Retinal pigment epithelial cell (primary cell): ENCODE measurements around the gene NRL.
A peak's percentile ranks its signal among the peaks of the same experiment; 100 is the strongest.

Experiments
- DNase-seq: peaks from one replicate; pipeline ENCODE4 v3.0.0-alpha.2; 2010; ENCODE audit warnings: low read depth
- H3K4me3 ChIP-seq: 2 replicates; pipeline ENCODE4 v1.5.1; 2011; ENCODE audit warnings: mild to moderate bottlenecking, low read length, control low read depth, moderate library complexity
- CTCF ChIP-seq: conservative IDR thresholded peaks from 2 replicates; pipeline ENCODE4 v1.5.1; 2011; ENCODE audit warnings: low read depth, low read length, control low read depth, inconsistent platforms

The NRL gene

GRCh38 chr14:24147761-24148428 is 33.1 kb upstream of the NRL start:
- peak overlapping the region; percentile 95 for H3K4me3 ChIP-seq
- DNase-seq, result no peak
- TF ChIP-seq CTCF, result no peak

- H3K4me3 ChIP-seq, result peak within 1 kb of the TSS; percentile 95
- DNase-seq, result peak; percentile 94
- TF ChIP-seq CTCF, result no peak
Measured at GRCh38 chr14:24146978-24147760, 32.4 kb upstream of the NRL start, which contains the start of gene RNF31. Gene RNF31 (plus strand): TSS chr14:24147498. CDS start chr14:24147699, 201 bp downstream.

- DNase-seq, result peak; percentile 95
Measured at GRCh38 chr14:24146453-24146977, 31.8 kb upstream of the NRL start, which contains the start of gene PSME2. Gene PSME2 (minus strand): TSS chr14:24146610. CDS start chr14:24146581, 29 bp downstream.

GRCh38 chr14:24145690-24146452 is 31.1 kb upstream of the NRL start:
- DNase-seq, result no peak
- no peak for TF ChIP-seq CTCF
- H3K4me3 ChIP-seq, result peak overlapping the region; percentile 95

More at GRCh38 chr14:24146453-24146977, 31.8 kb upstream of the NRL start, which contains the start of gene PSME2:
- no peak for TF ChIP-seq CTCF
- H3K4me3 ChIP-seq, result peak within 1 kb of the TSS; percentile 95

GRCh38 chr14:24145219-24145618 is 30.5 kb upstream of the NRL start:
- DNase-seq, result no peak
- no peak overlapping the region for H3K4me3 ChIP-seq
- TF ChIP-seq CTCF, result no peak

- DNase-seq, result no peak
- TF ChIP-seq CTCF, result no peak
- no peak overlapping the region for H3K4me3 ChIP-seq
Measured at GRCh38 chr14:24144451-24144850, 29.7 kb upstream of the NRL start.
